Natural killer cell (primary cell): Measurements from ENCODE around the gene PRIMA1. TPM values are rescaled to one million over a fixed set of nuclear protein-coding genes. Genes with fewer than 3 reads are reported as not detected.

Experiments used
- ATAC-seq, 3 donors: fragments of 150-1000 bp in 2 of 3; fragments of 200-7000 bp in 1 of 3; cut with Tn5 transposase; 1 replicate in 1 of 3; 2 replicates in 2 of 3; pipeline ENCODE4 v1.10.0; 2021; ENCODE audit warnings: mild to moderate bottlenecking in 2 of 3, moderate library complexity in 2 of 3
- DNase-seq, 2 donors: peaks; one replicate each; pipeline versions ENCODE4 v3.0.0 to v3.0.0-alpha.2; 2013 to 2021; ENCODE audit warnings: mixed read lengths in 1 of 2
- H3K27ac ChIP-seq: one replicate; pipeline ENCODE4 v1.5.1; 2013; ENCODE audit warnings: mild to moderate bottlenecking, low read length
- H3K27me3 ChIP-seq: one replicate; pipeline ENCODE4 v1.6.1; 2013; ENCODE audit warnings: low read length; ENCODE audit not compliant: control insufficient read depth, insufficient read depth
- H3K36me3 ChIP-seq: one replicate; pipeline ENCODE4 v1.6.1; 2013; ENCODE audit warnings: low read length; ENCODE audit not compliant: control insufficient read depth, insufficient read depth
- H3K4me1 ChIP-seq: one replicate; pipeline ENCODE4 v1.6.1; 2013; ENCODE audit warnings: low read length; ENCODE audit not compliant: control insufficient read depth, insufficient read depth
- H3K4me3 ChIP-seq: one replicate; pipeline ENCODE4 v1.5.1; 2013; ENCODE audit warnings: low read length
- H3K9me3 ChIP-seq: one replicate; pipeline ENCODE4 v1.6.1; 2013; ENCODE audit warnings: low read length; ENCODE audit not compliant: control insufficient read depth, insufficient read depth
- H3K27ac Mint-ChIP-seq, 2 donors: one replicate each; pipeline ENCODE4 v1.8.0; 2022; ENCODE audit warnings: mild to moderate bottlenecking in 2 of 2, mixed read lengths in 2 of 2, moderate library complexity in 1 of 2
- H3K27me3 Mint-ChIP-seq, 2 donors: one replicate each; pipeline ENCODE4 v1.8.0; 2022; ENCODE audit warnings: low read depth in 2 of 2, mixed read lengths in 2 of 2
- H3K36me3 Mint-ChIP-seq: one replicate; pipeline ENCODE4 v1.8.0; 2022; ENCODE audit warnings: mixed read lengths
- H3K4me1 Mint-ChIP-seq, 2 donors: one replicate each; pipeline ENCODE4 v1.8.0; 2022; ENCODE audit warnings: mixed read lengths in 2 of 2
- H3K4me3 Mint-ChIP-seq: one replicate; pipeline ENCODE4 v1.8.0; 2022; ENCODE audit warnings: mild to moderate bottlenecking, moderate library complexity, mixed read lengths
- H3K9me3 Mint-ChIP-seq, 2 donors: one replicate each; pipeline ENCODE4 v1.8.0; 2022; ENCODE audit warnings: mixed read lengths in 2 of 2
- CTCF ChIP-seq: fragments of 200-600 bp; IDR thresholded peaks from one replicate; pipeline ENCODE4 v1.8.0; 2022; ENCODE audit warnings: antibody characterized with exemption
- WGBS: methylation state at CpG from one replicate; pipeline ENCODE4 v1.1.7; 2013; ENCODE audit warnings: missing lambda C conversion rate; ENCODE audit not compliant: insufficient coverage; 5-methylcytosine and 5-hydroxymethylcytosine counted together
- intact Hi-C: fragments of 100-400 bp; cut with micrococcal nuclease; formaldehyde crosslinking; loops from one replicate; pipeline ENCODE4 v1.14.2; 2022
- total RNA-seq, 4 donors: library from RNA; stranded (reverse); fragments of 120-200 nt in 1 of 4; gene quantifications; one replicate each; pipeline versions ENCODE4 v1.2.3 to v1.2.4, GENCODE V29; 2013 to 2022

Gene PRIMA1
- total RNA-seq, 3 donors from 2014 or later (not counting 1 experiment from before 2014, with no cell fraction given) = not detected

GRCh38 chr14:93716746-93717667 is 71.3 kb downstream of the PRIMA1 start:
- Histone ChIP-seq H3K9me3 (no peaks in the 10 kb centered on the region), H3K4me1 (no peaks in the 10 kb centered on the region), H3K27ac (no peak overlapping the region), H3K27me3 (no peaks in the 10 kb centered on the region), H3K36me3 (no peaks in the 10 kb centered on the region), H3K4me3 (no peak overlapping the region)
- Mint-ChIP-seq H3K9me3 (peaks cover 0 to 2% of the 10 kb centered on the region in 2 donors), H3K4me1 (no peaks in the 10 kb centered on the region), H3K36me3 (no peaks in the 10 kb centered on the region), H3K27ac (no peak overlapping the region), H3K27me3 (peaks cover 2 to 7% of the 10 kb centered on the region in 2 donors), H3K4me3 (no peak overlapping the region)
- ATAC-seq (no peak), DNase-seq (no peak)
- intact Hi-C loops = no loop called here
- 85% methylated on average over 14 of the region's 14 CpGs for WGBS
- no peak for TF ChIP-seq CTCF

GRCh38 chr14:93716002-93716745 is 72.1 kb downstream of the PRIMA1 start:
- no peak overlapping the region for H3K4me3 Mint-ChIP-seq
- no peak for DNase-seq
- Histone ChIP-seq H3K27ac (no peak overlapping the region), H3K4me3 (no peak overlapping the region), H3K4me1 (no peaks in the 10 kb centered on the region), H3K27me3 (no peaks in the 10 kb centered on the region), H3K9me3 (no peaks in the 10 kb centered on the region), H3K36me3 (no peaks in the 10 kb centered on the region)
- 82% methylated on average over 8 of the region's 8 CpGs for WGBS
- no peaks in the 10 kb centered on the region for H3K9me3 Mint-ChIP-seq
- H3K36me3 Mint-ChIP-seq = no peaks in the 10 kb centered on the region
- intact Hi-C loops = no loop called here
- H3K27ac Mint-ChIP-seq = no peak overlapping the region
- H3K4me1 Mint-ChIP-seq = no peaks in the 10 kb centered on the region
- ATAC-seq = no peak
- H3K27me3 Mint-ChIP-seq = peaks cover 2 to 7% of the 10 kb centered on the region in 2 donors
- no peak for TF ChIP-seq CTCF

GRCh38 chr14:93715279-93715927 is 72.9 kb downstream of the PRIMA1 start:
- Histone ChIP-seq H3K27me3 (no peaks in the 10 kb centered on the region), H3K4me1 (no peaks in the 10 kb centered on the region), H3K36me3 (no peaks in the 10 kb centered on the region), H3K4me3 (no peak overlapping the region), H3K9me3 (no peaks in the 10 kb centered on the region), H3K27ac (no peak overlapping the region)
- H3K36me3 Mint-ChIP-seq = no peaks in the 10 kb centered on the region
- 73% methylated on average over 13 of the region's 13 CpGs for whole genome bisulfite sequencing
- intact Hi-C loops = no loop called here
- DNase-seq (no peak), ATAC-seq (no peak)
- H3K4me3 Mint-ChIP-seq = no peak overlapping the region
- no peaks in the 10 kb centered on the region for H3K4me1 Mint-ChIP-seq
- no peak overlapping the region for H3K27ac Mint-ChIP-seq
- H3K9me3 Mint-ChIP-seq = no peaks in the 10 kb centered on the region
- peaks cover 2 to 7% of the 10 kb centered on the region in 2 donors for H3K27me3 Mint-ChIP-seq
- TF ChIP-seq CTCF = no peak
